H1 (cell line): Measurements from ENCODE around the gene OSBPL2. TPM values are rescaled to one million over a fixed set of nuclear protein-coding genes. Genes with fewer than 3 reads are reported as not detected.

Experiments used
- GABPA ChIP-seq: IDR thresholded peaks from 2 replicates; pipeline ENCODE4 v1.6.1; 2011; ENCODE audit warnings: mild to moderate bottlenecking, low read length, moderate library complexity, borderline replicate concordance; ENCODE audit not compliant: insufficient read depth
- JUND ChIP-seq: IDR thresholded peaks from 2 replicates; pipeline ENCODE4 v1.6.1; 2011; ENCODE audit warnings: mild to moderate bottlenecking, improper control_type of control experiment, low read length
- SIX5 ChIP-seq: IDR thresholded peaks from 2 replicates; pipeline ENCODE4 v1.6.1; 2011; ENCODE audit warnings: mild to moderate bottlenecking, low read depth, low read length
- TBP ChIP-seq: IDR thresholded peaks from 2 replicates; pipeline ENCODE4 v1.6.1; 2011; ENCODE audit warnings: low read depth, low read length, improper control_type of control experiment
- polyA plus RNA-seq, 7 experiments: library from polyadenylated mRNA; depleted of rRNA in 3 of 7; stranded (reverse) in 5 of 7; unstranded in 2 of 7; fragments of >200 nt in 5 of 7; fragments of 200-250 nt in 2 of 7; gene quantifications; 1 replicate in 5 of 7; 2 replicates in 1 of 7; 4 replicates in 1 of 7; pipeline versions ENCODE4 v1.2.1 to v1.2.3, GENCODE V29; 2011 to 2013; ENCODE audit warnings: missing spikeins in 2 of 7, mixed read lengths in 2 of 7
- total RNA-seq: library from RNA; stranded (reverse); fragmentation: NEBNext Ultra II Directional; extraction: Animal tissue kit (Norgen Biotek cat#: 25700); gene quantifications from 2 replicates; pipeline ENCODE4 v1.2.1, GENCODE V29; 2021

OSBPL2 gene
- total and polyA plus RNA-seq, 2 of the 8 experiments (the other 6 are each of a cell fraction or from before 2014, with no cell fraction given), result 11.7 to 42.4 TPM

DNA sequence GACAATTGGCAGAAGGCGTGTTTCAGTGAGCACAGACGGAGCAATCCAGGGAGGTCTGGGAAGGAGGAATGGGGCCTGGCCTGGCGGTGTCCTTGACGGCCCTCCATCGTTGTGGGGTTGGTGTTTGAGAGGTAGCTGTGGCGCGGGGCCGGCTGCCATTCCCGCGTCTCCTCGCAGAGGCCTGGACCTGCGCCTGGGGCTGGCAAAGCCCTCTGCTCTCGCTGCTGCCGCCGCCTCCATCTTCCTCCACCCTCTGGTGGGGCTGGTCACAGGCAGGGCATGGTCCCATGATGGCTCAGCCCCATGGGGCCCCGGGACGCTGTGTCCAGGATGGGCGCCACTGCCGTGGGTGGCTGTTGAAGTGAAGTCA is 7.6 kb downstream of the OSBPL2 start (continued):
- no peak for TF ChIP-seq SIX5
- no peak for TF ChIP-seq JUND
- TF ChIP-seq GABPA, result no peak
- TF ChIP-seq TBP, result no peak
